CD4-positive, alpha-beta T cell treated with Interleukin-10 for 1 hour (primary cell): Measurements from ENCODE around the gene ELK1.

ENCODE experiments used
- DNase-seq: peaks from one replicate; pipeline ENCODE4 v3.0.0-alpha.2; 2020

ELK1 gene

DNA sequence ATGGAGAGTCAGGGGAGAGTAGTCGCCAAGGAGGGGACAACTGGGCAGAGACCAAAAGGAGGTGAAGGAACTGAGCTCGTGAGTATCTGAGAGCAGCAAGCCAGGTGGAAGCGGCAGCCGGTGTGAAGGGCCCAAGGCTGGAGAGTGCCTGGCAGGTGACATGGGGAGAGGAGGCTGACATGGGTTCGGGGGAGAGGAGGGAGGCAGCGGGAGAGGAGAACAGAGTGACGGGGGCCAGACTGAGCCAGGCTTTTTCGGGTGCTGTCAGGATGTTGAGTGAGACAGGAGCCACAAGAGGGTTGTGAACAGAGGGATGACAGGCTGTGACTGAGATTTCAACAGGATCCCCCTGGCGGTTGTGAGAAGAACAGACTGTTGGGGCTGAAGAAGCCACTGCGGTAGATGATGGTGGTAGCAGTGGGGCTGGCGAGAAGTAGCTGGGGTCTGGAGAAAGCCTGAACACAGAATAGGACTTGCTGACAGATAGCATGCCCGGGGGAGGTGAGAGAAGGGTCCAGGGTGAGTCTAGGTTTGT, 5.7 kb downstream of the ELK1 start:
- DNase-seq: peak; percentile 33

GRCh38 chrX:47643926-47644325, 6.4 kb downstream of the ELK1 start:
- DNase-seq: no peak

DNA sequence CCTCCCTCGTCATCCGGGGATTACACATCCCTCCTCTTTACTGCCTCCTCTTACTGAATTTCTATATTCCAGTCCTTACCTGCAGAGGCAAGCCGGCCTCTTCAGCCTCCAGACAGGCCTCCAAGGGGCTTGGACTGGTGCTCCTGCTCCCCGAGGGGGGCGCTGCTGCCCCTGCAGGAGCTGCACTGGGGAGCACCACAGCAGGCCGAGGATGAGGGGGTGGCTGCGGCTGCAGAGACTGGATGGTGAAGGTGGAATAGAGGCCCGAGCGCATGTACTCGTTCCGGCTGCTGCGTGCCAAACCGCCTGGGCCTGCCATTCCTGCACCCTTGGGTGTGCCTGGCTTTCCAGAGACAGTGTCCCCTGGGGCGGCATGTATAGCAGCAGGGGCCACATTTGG, 11.5 kb downstream of the ELK1 start:
- DNase-seq: no peak

DNA sequence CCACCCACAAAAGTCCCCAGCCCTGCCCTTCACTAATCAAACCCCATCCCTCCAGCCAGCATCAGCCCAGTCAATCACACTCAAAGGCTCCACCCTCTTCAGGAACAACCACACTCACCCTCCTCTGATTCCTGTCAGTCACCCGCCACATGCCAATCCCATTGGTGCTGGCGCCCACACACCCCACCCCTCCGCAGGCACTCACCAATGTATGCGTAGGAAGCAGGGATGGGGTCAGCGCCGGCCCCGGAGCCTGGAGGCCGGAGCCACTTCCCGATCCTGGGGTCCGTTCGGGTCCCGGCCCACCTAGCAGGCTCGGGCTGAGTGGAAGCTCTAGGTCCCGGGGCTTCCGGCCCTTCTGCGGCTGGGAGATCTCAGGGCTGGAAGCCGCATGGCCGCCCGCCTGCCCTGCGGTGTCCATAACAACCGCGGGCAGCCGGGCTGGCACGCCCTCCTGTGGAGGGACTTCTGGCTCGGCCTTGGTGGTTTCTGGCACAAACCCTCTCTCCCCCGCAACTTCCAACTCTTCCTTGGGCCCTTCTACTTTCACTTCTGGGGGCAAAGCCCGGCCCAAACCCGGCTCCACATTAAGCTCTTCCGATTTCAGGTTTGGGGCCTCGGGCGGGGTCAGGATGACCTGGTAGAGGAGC, 12.7 kb downstream of the ELK1 start:
- peak; percentile 50 for DNase-seq

DNA sequence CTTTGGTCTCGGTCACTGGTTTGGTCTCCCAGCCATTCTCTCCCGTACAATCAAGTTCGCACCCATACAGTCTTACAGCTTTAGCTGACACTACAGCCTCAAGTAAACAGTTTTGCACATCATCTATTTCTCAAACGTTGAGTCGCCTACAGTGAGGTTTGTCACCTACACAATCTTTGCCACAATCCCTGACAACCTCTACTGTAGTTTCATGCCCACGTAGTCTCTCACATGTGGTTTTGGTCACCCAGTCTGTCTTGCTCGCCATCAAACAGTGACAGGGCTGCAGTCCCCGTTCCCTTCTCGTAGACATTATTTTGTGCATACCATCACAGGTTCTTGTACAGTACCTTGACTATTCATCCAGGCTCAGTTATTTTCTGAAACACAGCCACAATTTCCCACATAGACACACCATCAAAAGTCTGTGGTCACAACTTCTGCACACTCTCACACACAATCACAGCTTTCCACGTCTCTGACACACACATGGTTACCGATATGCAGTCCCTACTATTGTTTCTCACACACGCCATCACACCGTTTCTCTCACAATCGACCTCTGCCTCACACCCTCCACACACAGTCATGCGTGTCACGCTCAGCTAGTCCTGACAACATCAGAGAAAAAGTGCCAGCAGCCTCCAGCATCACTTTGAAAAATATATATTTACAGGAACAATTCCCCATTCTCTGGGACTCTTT, 15.3 kb downstream of the ELK1 start:
- DNase-seq: peak; percentile 30

GRCh38 chrX:47633689-47634590, 16.4 kb downstream of the ELK1 start:
- DNase-seq: no peak

DNA sequence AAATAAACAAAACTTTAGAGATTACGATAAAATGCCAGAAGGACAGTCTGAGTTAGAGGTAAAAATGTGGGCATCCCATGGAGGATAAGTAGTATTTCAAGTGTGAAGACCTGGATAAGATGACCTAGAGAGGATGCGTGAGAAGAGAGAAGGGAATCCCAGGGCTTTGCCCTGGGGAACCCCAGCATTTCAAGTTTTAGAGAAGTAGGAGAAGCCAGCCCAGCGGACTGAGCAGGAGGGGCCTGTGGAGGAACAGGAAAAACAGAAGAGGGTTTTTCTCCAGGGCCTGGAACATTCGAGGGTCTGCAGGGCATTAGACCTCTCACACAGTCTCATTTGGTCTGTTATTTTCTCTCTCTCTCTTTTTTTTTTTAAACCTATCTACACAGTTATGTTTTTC, 17.7 kb downstream of the ELK1 start:
- no peak for DNase-seq

DNA sequence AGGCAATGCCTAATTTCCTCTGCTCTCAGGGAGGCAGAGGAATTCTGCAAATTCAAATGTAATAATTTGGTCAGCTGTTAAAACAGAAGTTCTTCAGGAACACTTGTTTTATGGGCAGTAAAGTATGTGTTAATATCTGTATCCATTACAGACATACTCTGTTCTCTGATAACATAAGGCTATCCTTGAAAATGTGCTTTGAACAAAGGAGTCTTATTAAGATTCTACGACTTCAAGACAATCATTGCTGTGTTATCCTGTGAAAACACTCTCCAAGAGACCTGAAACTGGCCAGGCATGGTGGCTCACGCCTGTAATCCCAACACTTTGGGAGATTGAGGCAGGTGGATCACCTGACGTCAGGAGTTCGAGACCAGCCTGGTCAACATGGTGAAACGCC, 18.7 kb downstream of the ELK1 start:
- DNase-seq: no peak

- DNase-seq: no peak
Observed at GRCh38 chrX:47629419-47630200, 20.8 kb downstream of the ELK1 start, which contains the start of gene CFP. CFP (minus strand) TSS chrX:47629930; CDS start chrX:47629844, 86 bp downstream.

GRCh38 chrX:47628982-47629381, 21.4 kb downstream of the ELK1 start:
- DNase-seq: peak; percentile 37

GRCh38 chrX:47625365-47625764, 25.0 kb downstream of the ELK1 start:
- no peak for DNase-seq

DNA sequence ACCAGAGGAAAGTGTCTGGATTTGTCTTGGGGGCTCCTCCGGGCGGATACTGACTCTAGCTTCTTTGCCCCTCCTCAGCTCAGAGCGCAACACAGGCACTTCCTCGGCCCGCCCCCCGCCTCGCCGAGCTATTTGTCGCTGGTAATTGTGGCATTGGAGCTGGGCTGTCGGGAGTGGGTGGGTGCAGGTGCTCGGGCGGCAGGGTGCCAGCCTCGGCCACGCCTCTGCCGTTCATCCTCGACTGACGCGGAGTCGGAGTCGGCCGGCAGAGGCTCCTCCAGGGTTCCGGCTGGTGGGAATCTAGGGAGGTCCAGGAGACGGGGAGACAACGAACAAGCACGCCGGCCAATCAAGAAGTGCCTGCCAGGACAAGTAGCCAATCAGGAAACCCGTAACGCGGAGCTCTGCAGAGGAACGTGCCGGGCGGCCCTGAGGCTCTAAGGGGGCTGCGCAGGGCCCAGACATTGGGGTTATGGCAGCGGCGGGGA, 26.8 kb downstream of the ELK1 start:
- DNase-seq: peak; percentile 58

- no peak for DNase-seq
Observed at GRCh38 chrX:47621851-47622250, 28.5 kb downstream of the ELK1 start.

DNA sequence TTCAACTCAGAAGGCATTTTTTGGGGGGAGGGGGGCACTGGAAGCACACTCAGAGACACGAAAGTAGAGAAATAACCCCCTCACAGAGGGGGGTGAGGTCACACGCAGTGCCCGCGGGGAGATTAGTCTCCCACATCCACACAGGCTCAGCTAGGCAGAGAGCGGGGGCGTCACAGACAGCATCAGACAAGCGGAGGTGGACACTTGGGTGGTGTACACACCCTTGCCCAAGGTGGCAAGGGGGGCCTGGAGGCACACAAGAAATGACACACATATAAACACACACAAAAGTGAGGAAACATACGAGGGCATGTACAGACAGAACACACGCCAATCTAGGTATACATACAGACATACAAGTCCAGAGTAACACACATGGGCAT, 30.1 kb downstream of the ELK1 start:
- no peak for DNase-seq

DNA sequence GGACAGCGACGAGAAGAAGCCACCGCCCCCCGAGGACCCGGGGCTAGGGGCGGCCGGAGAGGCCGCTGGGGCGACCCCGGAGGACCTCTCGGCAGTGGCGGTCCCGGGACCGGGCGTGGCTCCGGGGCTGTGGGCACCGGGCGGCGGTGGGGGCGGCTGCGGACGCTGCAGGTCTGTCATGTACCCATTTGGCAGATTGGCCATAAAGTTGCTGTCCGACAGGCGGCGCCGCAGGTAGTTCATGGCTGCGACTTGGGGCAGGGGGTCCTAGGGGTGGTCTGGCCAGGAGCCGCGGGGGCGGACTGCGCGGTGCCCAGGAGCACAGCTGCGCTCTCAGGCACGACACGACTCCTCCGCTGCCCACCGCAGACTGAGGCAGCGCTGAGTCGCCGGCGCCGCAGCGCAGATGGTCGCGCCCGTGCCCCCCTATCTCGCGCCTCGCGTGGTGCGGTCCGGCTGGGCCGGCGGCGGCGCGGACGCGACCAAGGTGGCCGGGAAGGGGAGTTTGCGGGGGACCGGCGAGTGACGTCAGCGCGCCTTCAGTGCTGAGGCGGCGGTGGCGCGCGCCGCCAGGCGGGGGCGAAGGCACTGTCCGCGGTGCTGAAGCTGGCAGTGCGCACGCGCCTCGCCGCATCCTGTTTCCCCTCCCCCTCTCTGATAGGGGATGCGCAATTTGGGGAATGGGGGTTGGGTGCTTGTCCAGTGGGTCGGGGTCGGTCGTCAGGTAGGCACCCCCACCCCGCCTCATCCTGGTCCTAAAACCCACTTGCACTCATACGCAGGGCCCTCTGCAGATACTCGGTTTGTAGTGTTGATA, 30.7 kb downstream of the ELK1 start, which contains the start of gene SYN1:
SYN1 (minus strand) TSS at position 372 of the 817 bp plus-strand sequence; CDS start at position 243, 129 bp downstream.
- peak; percentile 87 for DNase-seq

DNA sequence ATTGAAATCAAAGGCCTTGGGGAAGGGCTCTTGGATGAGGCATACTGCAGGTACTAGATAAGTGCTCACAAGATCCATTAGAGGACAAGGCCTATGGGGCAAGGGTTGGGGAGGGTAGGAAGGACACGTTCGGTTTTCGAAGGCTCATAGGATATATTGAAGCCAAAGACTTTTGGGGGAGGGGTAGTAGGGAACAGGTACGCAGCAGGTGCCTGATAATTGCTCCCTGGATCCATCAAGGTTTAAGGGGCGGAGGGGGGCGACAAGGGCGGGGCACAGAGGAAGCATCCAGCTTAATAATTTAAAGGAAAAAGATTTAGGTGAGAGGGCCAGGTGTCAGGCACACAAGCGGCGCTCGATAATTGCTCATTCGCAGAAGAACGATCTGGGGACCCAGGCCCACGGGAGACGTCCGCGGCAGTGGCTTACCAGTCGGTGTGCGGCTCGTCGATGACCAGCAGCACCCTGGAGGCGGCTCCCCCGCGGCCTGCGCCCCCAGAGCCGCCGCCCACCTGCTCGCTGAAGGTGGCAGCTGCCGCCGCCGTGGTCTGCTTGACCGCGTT, 31.4 kb downstream of the ELK1 start:
- DNase-seq: no peak

DNA sequence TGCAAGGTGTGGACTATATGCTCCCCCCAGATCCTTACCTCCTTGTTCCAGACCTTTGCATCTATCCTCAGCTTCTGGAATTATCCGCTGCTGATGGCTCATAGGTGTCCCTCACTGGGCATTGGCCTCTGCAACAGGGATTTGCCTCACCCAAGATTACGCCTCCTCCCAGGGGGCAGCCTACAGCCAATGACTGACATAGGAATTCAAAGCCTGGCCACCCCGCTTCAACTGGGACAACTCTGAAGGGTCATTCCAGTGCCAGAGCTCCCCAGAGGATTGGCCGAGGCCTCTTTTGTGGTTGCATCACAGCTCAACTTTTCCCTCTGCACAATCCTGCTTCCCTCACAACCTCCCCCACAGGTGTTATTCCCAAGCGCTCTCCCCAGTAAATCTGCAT, 35.7 kb downstream of the ELK1 start:
- no peak for DNase-seq

DNA sequence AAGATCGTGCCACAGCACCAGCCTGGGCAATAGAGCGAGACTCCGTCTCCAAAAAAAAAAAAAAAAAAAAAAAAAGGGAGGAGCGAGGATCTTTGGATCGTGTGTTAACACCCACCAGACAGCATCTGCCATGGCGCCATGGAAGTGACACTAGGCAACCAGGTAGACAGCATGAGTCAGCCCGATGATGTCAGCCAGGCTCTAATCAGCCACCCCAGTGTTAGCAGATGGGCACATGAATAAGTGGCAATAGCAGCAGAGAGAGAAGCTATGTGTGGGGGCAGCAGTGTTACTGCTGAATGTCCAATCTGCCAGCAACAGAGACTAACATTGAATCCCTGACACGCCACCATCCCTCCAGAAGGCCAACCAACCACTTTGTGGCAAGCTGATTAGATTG, 37.3 kb downstream of the ELK1 start:
- no peak for DNase-seq

GRCh38 chrX:47612418-47612817, 37.9 kb downstream of the ELK1 start:
- no peak for DNase-seq

GRCh38 chrX:47611926-47612325, 38.4 kb downstream of the ELK1 start:
- DNase-seq: no peak

DNA sequence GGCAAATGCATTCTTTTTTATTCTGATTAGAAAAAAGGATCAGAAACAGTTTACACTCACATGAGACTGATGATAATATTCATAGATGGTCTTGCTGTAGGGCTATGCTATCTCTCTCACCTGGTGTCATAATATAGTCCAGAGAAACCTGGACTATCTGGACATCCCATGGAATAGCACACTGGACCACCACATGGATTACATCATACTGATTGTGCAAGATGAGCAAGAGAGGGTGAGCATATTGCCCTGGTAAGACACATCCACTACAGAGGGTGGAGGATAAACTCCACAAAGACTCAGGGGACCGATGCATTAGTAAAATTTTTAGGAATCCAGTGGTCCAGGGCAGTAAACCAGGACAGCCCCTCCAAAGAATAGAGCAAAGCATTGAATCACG, 38.9 kb downstream of the ELK1 start:
- DNase-seq: no peak
